Activated T-helper 1 cell treated with Interleukin-2 at 50 U/mL for 16 hours (primary cell): ENCODE measurements around the gene U2AF2.

Source experiments
- DNase-seq: peaks from one replicate; pipeline ENCODE4 v3.0.0-alpha.2; 2020; ENCODE audit warnings: low read depth

The U2AF2 gene

GRCh38 chr19:55621673-55622231 is 33.1 kb upstream of the U2AF2 start:
- no peak for DNase-seq

GRCh38 chr19:55622242-55622969 is 32.4 kb upstream of the U2AF2 start:
- no peak for DNase-seq

DNA sequence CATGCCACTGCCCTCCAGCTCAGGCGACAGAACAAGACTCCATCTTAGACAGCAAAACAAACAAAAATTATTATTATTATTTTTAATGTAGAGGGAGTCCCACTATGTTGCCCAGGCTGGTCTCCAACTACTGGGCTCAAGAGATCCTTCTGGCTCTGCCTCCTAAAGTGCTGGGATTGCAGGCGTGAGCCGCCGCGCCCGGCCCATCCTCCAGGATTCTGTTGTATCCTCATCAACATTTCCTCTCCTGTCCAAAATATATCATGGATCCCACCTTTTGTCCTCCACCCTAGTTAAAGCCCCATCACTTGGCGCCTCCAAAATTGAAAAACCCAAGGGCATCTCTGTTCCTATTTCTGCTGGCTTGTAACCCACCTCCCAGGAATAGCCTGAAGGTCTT is 31.7 kb upstream of the U2AF2 start:
- no peak for DNase-seq

DNA sequence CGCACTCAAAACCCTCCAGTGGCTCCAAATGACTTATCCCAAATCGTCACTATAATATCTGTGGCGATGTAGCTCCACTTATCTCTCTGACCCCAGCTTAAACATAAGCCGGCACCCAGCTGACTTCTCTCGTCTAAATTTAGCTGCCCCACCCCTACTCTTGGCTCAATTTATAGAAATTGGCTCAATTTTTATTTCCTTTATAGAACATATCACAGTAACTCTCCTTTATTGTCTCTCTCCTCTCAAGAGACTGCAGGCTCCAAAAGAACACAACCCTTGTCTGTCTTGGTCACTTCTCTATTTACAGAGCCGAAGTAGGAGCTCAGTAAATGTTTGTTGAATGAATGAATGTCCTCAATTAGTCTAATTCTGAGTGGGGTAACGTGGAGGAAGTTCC is 31.3 kb upstream of the U2AF2 start:
- DNase-seq: no peak

DNA sequence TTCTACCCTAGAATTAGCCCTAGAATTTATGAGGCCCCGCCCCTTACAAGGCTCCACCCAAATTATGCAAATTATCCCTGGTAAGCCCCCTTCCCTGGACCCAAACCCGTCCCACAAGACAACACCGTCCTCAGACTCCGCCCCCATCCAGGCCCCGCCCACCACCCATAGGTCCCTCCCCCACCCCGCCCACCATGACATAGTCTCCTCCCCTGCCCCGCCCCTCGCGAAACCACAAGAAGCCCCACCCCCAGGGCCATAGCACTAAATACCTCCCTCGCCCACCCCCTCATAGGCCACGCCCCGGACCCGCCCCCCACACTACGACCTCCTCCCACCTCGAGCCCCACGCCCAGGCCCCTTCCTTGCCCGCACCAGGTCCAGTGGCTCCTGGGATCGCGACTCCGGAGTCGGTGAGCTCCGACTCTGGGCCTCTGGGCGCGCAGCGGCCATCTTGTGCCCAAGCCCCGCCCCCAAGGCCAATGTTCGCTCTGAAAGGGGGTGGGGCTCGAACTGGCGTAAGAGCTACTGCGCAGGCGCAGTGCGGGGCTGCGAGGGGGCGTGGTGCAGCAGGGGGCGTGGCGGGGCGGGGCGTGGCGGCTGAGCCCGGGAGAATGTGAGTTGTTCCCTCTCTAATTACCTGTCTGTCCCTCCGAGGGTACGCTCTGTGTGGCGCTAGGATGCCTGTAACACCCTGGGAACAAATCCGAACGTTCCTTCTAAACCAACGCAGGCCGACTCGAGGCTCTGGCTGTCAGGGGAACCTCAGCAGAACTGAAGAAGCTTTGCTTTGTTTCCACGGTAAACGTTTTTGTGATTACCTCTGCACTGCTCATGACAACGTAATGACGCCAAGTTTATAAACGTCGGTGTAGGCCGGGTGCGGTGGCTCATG is 30.5 kb upstream of the U2AF2 start, which contains the start of gene ZNF784:
Gene ZNF784, minus strand, starts transcription at position 458 of the 895 bp plus-strand sequence. Its CDS starts 5 bp downstream, at position 453.
- DNase-seq: peak; percentile 88

GRCh38 chr19:55625004-55625326 is 29.9 kb upstream of the U2AF2 start:
- DNase-seq: no peak

- DNase-seq: peak; percentile 31
These were observed 28.5 kb upstream of the U2AF2 start for GRCh38 chr19:55626350-55626749.

- peak; percentile 62 for DNase-seq
These were observed 22.4 kb upstream of the U2AF2 start for GRCh38 chr19:55632463-55632834.

- DNase-seq: no peak
These were observed 21.0 kb upstream of the U2AF2 start for GRCh38 chr19:55633861-55634260.

GRCh38 chr19:55635334-55635717 is 19.5 kb upstream of the U2AF2 start:
- no peak for DNase-seq

GRCh38 chr19:55635856-55636440 is 18.9 kb upstream of the U2AF2 start:
- DNase-seq: no peak

- DNase-seq: no peak
These were observed 18.1 kb upstream of the U2AF2 start for GRCh38 chr19:55636723-55637122.

DNA sequence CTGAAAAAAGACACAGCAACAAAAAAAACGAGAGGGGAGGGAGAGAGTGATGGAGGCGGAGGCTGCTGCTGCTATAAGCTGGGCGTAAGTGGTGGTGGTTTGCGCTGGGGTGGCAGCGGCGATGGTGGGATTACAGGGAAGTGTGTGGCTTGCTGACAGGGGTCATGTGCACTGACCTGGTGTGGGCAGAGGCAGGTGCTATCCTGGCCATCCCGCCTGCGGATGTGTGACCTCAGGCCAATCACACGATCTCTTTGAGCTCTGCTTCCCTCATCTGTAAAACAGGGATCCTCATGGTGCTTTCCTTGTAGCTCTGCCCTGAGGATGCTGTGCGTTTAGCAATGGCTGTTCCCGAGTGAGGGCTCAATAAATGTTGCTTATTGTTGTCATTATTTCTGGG is 17.3 kb upstream of the U2AF2 start:
- DNase-seq: no peak

- DNase-seq: peak; percentile 31
These were observed 15.9 kb upstream of the U2AF2 start for GRCh38 chr19:55638864-55639359.

DNA sequence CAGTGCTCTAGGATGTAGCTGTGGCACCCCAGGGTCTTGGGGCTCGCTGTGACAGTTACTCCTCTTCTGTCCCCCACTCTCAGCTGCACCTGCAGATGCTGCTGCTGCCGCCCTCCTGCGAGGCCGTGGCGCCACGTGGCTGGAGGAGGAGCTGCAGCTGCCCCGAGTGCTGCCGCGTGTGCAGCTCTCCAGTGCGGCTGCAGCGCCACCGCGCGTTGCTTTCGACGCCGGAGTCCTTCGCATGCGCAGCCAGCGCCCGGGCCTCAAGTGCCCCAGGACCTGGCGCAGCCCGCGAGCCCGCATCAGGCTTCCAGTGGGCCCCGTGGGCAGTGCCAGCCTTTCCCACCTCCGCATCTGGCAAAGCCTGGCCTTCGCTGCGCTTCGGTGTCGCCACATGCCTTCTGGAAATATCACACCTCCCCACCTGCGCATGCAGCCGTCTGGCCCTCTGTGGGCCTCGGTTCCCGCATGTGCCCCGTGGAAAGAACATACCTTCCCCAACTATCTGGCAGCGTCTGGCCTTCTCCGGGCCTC is 14.7 kb upstream of the U2AF2 start:
- peak; percentile 59 for DNase-seq

DNA sequence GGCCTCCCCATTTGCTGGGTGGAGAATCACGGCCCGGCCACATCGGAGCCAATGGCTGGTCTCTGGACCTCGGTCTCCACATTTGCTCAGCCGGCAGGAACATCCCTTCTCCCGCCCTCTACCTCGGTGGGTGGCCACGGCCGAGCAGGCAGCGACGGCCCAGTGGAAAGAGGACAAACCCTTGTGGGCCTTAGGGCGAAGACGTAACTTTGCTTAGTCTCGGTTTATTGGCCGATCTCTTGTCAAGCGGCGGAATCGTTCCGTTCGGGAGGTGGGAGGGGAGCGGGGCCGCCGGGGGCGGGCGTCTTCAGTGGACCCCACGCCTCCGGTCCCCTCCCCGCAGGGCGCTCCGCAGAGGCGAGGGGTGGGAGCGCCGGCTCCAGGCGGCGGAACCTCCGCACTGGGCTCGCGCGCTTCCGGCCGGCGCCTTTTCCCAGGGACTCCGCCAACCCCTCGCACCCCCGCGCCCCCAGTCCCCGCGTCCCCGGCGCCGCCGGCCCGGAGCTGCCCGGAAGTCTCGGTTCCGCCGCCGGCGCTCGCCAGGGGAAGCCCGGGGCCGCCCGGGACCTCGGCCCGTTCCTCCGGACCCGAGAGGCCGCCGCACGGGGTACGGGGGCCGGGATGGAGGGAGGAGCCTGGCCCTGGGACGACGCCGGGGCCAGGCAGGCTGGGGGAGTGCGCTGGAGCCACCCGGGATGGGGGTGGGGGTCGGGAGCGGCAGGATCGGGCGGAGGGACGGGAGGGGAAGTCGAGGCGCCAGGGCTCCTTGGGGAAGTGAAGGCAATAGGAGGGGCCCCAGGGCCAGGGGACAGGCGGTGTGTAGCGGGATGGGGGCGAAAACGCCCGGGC is 14.0 kb upstream of the U2AF2 start, which contains the start of gene ZNF580:
Gene ZNF580, plus strand, starts transcription at position 426 of the 849 bp plus-strand sequence. CDS start 1,507 bp downstream, outside the sequence.
- peak; percentile 31 for DNase-seq

GRCh38 chr19:55641426-55642152 is 13.2 kb upstream of the U2AF2 start:
- no peak for DNase-seq

DNA sequence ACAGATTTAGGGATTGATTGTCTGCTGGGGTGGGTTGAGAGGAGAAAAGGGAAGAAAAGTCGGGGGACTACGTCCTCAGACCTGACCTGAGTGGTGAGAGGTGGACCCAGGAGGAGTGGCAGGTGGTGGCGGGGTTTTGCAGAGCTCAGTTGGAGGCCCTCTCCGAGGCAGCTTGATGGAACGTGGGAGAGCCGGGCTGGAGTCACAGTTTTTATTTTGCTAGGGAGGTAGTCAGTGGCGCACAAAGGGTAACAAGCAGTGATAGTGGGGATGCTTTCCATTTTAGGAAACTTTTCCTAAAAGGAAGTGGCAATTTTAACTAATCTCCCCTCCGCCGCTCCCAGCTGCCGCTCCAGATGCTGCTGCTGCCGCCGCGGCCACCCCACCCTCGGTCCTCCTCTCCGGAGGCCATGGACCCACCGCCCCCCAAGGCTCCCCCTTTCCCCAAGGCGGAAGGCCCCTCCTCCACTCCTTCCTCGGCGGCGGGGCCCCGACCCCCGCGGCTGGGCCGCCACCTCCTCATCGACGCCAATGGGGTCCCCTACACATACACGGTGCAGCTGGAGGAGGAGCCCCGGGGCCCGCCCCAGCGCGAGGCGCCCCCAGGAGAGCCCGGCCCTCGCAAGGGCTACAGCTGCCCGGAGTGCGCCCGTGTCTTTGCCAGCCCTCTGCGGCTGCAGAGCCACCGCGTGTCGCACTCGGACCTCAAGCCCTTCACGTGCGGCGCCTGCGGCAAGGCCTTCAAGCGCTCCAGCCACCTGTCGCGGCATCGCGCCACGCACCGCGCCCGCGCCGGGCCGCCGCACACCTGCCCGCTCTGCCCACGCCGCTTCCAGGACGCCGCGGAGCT is 12.5 kb upstream of the U2AF2 start:
- no peak for DNase-seq
